Upper lobe of left lung (tissue), 4 donors: ENCODE data around the gene QSOX1.

Source experiments
- CTCF ChIP-seq, 6 experiments: fragments of 450-650 bp in 4 of 6; fragments of 200-600 bp in 2 of 6; sonication (generic) in 2 of 6; IDR thresholded peaks; one replicate each; pipeline ENCODE4 v1.5.1; 2016 to 2019; ENCODE audit warnings: antibody characterized with exemption in 6 of 6
- POLR2A ChIP-seq, 4 donors: fragments of 450-650 bp; IDR thresholded peaks; one replicate each; pipeline ENCODE4 v1.5.1; 2016 to 2017; ENCODE audit warnings: antibody characterized with exemption in 4 of 4, mild to moderate bottlenecking in 2 of 4

- TF ChIP-seq CTCF (IDR thresholded peaks at IDR 0.05) (no peak), POLR2A (IDR thresholded peaks at IDR 0.05) (no peak)
Measured at GRCh38 chr1:180175291-180175690, 20.6 kb downstream of the QSOX1 start.
